NCI-H524 (cell line): ENCODE results near the gene ZDHHC19.
"Not testable (repeated sequence)": the region's sequence is repeated elsewhere in the genome, so short reads cannot be mapped to it uniquely, and the experiment has no call there.

Source experiments
- DNase-seq, 2 experiments: peaks; one replicate each; lab custom pipeline; 2025; lab: John Stamatoyannopoulos, UW

The ZDHHC19 gene

DNA sequence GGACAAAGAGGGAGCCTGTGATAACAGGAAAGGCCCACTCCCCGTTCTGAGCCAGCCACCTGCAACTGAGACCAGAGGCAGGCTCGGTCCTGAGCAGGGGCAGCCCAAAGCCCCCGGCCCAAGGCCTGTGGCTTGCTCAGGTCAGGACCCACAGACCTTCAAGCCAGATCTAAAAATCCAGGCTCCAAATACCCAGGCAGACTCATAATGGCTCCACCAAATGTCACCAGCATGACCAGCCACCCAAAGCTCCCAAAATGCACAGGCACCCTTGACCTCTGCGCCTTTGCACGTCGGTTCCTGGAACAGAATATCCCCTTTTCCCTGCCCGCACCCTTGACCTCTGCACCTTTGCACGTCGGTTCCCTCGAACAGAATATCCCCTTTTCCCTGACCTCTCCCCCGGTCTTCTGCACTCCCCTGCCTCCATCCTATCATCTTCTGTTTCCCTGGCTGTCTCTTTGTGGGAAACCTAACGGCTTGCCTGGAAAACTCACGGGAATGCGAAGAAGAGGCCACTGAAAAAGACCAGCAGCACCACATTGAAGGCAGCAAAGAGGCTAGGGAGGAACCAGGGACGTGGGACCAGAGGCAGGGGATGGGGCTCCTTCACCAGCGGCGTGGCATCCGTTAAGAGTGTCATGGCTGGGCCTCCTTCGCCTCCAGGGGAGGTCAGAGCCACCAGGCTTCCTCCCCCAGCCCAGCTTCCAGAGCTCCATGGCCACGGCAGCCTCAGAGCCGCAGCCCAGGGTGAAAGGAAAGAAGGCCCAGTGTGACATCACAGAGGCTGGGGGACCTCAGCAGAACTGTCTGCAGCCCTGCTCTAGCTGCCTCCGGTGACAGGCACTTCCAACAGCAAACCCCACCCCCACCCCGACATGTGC lies at the start of gene ZDHHC19:
TSS of gene ZDHHC19 (minus strand) at position 728 of the 884 bp plus-strand sequence. CDS start at position 643, 85 bp downstream.
- DNase-seq, result no peak

DNA sequence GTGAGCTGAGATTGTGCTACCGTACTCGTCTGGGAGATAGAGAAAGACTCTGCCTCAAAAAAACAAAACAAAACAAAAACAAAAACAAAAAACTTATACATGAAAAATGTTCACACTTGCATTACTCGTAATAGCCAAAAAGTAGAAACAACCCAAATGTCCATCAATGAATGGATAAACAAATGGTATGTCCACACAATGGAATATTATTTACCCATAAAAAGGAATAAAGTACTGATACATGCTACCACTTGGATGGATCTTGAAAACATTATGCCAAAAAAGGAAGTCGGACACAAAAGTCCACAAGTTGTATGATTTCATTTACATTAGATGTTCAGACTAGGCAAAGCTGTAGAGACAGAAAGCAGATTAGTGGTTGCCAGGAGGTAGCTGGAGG lies 49.6 kb upstream of the ZDHHC19 start:
- no peak for DNase-seq

- no peak for DNase-seq
Measured at GRCh38 chr3:196255776-196256175, 44.6 kb upstream of the ZDHHC19 start.

DNA sequence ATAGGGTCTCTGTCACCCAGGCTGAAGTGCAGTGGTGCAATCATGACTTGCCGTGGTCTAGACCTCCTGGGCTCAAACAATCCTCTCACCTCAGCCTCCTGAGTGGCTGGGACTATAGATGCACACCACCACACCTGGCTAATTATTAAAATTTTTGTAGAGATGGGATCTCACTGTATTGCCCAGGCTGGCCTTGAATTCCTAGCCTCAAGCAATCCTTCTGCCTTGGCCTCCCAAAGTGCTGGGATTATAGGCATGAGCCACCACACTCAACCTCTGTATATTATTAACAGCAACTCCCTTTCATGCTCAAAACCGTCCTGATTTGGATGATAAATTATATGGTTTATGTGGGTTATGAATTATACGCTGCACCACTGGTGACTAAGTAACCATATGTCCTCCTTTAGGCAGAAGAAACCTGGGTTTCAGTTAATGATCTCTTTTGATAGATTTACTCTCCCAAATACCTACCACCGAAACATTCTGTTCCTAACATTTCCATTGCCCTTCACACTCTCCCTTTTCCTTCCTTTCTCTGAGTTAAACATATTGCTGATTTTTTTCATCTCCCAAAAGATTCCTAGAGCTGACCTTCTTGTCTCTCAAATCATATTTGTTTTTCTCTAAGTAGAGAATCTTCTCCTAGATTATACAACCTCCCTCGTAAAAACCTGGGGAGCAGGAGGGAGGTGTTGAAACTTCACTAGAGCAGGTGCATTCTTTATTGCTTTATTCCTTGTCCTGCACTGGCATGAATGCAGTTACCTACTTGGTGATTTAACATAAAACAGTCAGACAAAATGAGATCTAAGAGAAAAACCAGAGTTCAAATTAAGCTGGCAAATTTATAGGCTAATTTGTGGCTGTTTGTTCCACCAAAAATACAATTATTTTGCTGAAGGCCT lies 43.4 kb upstream of the ZDHHC19 start:
- DNase-seq, result no peak

DNA sequence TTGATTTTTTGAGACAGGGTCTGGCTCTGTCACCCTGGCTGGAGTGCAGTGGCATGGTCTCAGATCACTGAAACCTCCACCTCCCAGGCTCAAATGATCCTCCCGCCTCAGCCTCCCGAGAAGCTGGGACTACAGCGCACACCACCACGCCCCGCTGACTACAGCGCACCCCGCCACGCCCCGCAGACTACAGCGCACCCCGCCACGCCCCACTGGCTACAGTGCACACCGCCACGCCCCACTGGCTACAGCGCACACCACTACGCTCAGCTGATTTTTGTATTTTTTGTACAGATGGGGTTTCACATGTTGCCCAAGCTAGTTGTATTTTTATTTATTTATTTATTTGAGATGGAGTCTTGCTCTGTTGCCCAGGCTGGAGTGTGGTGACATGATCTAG lies 40.7 kb upstream of the ZDHHC19 start:
- DNase-seq, result no peak

DNA sequence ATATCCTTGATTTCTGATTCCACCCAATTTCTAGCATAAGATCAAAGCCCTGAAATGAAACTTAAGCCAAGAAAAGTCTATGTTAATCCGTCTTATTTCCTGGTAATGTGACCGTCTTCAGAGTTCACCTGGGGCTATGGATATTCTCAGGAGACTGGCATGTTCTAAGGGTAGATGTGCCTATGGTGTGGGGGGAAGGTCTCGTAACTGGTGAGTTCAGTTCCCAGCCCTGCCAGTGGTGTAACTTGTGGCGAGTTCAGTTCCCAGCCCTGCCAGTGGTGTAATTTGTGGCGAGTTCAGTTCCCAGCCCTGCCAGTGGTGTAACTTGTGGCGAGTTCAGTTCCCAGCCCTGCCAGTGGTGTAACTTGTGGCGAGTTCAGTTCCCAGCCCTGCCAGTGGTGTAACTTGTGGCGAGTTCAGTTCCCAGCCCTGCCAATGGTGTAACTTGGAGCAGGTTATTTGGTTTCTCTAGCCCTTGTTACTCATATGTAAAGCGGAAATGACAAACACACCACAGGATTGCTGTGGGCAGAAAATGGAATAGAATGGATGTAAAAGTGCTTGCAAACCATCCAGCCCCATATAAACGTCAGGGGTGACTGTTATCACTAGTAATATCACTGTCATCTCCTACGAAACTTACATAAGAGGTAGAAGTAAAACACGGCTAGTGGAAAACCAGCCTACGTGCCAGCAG lies 35.6 kb upstream of the ZDHHC19 start:
- no peak for DNase-seq

DNA sequence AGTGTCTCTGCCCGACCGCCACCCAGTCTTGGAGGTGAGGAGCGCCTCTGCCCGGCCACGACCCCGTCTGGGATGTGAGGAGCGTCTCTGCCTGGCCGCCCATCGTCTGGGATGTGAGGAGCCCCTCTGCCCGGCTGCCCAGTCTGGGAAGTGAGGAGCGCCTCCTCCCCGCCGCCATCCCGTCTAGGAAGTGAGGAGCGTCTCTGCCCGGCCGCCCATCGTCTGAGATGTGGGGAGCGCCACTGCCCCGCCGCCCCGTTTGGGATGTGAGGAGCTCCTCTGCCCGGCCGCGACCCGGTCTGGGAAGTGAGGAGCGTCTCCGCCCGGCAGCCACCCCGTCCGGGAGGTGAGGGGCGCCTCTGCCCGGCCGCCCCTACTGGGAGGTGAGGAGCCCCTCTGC lies 33.0 kb upstream of the ZDHHC19 start:
- not testable (repeated sequence) for DNase-seq

GRCh38 chr3:196241704-196242103 lies 30.5 kb upstream of the ZDHHC19 start:
- DNase-seq, result no peak

- no peak for DNase-seq
Measured at GRCh38 chr3:196240424-196240823, 29.2 kb upstream of the ZDHHC19 start.

DNA sequence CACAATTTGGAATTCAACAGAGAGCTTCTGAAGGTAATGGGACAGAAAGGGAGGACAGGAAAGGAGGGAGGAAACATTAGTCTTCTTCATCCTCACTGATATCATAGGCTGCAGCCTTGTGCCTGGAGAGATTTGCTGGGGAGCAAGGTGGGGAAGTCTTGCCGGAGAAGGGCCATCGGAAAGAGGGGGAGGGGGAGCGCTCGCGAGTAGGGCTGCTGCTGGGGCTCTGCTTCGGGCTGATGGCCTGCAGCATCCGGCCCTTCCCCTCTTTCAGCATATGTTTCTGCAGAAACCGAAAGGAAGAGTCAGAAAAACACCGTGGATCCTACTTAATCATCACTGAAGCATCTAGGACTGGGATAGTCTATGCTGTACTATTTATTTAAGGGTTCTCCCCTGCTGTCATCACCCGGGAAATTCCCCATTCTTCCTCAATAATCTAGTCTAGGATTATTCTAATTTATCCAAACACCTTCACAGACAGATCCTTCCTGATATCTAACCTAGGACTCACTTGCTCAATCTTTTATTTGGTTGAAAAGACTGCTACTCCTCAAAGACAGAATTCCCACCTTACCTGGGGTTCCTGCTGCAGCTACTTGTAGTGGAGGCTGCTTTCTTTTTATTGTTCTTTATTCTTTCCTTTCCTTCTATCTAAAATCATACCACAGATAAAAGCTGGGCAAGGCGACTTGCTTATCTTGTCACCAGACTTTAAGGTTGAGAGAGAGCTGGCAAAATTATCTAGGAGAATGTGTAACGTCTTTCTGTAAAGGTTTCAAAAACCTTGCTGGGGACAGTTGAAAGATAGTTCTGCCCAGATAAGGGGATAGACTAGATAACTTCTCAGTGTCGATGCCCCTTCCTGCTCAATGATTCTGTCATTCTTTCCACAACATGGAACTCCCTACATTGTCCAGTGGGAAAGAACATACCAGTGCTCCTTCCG lies 27.7 kb upstream of the ZDHHC19 start:
- DNase-seq, result no peak

DNA sequence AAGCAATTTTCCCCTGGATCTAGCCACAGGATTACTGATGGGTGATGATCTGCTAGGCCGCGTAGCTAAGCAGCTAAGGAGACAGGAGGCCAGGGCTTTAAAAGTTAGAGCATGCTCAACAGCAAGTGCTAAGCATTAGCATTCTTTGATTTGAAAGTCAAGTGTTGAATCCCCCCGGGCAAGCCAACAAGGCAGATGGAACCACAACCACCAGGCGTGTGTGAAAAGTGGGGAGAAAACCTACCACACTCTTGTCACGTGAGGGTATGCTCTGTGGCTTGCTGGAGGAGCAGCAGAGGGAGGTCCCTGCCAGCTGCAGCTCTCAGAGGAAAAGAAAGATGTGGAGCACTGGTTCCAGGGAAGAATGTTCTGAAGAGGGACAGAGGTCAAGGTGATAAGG lies 26.0 kb upstream of the ZDHHC19 start:
- no peak for DNase-seq

- DNase-seq, result no peak
Measured at GRCh38 chr3:196236223-196236622, 25.0 kb upstream of the ZDHHC19 start.

GRCh38 chr3:196235452-196236122 lies 24.4 kb upstream of the ZDHHC19 start:
- no peak for DNase-seq

DNA sequence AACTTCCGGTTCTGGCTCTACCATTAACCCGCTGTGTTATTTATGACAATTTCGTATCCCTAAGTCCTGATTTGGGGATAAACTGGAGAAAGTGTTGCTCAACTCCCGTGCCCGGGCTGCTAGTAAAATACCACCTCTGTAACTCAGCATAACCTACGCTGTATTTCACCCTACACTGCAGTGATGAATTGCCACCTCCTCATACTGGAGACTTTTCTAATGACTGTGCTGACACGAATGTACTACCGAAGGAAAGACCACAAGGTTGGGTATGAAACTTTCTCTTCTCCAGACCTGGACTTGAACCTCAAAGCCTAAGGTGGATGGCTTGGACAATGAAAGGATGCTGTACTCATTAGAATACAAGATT lies 21.7 kb upstream of the ZDHHC19 start:
- no peak for DNase-seq

- no peak for DNase-seq
Measured at GRCh38 chr3:196232154-196232881, 21.1 kb upstream of the ZDHHC19 start.

DNA sequence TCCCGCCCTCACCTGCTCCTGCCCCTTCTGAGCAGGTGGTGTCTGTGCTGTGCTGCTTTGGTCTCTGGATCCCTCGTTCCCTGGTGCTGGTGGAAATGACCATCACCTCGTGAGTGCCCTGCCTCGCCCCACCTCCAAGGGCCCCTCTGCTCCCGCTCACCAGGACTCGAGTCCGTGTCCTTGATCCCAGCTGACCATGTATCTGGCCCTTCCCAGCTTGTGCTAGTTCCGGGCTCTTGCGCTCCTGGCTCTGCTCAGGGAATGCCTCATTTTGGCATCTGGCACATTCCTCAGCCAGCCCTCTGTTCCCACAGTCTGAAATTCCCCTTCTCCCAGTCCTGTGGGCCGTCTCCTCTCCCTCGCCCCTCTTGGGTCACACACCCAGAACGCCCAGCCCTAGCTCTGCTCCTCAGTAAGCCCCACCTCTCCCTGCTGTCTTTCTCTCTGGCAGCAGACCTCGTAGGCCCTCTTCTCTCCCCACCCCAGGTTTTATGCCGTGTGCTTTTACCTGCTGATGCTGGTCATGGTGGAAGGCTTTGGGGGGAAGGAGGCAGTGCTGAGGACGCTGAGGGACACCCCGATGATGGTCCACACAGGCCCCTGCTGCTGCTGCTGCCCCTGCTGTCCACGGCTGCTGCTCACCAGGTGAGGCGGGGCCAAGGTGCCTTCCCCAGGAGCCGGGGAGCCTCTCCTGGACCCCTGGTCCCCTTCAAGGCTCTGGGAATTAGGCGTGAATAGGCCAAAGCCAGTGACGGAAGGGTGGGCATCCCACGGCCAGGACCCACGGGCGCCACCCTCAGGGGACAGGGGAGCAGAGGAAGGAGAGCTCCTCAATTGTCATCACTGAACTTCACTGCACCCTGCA lies 16.7 kb upstream of the ZDHHC19 start:
- DNase-seq, result no peak

DNA sequence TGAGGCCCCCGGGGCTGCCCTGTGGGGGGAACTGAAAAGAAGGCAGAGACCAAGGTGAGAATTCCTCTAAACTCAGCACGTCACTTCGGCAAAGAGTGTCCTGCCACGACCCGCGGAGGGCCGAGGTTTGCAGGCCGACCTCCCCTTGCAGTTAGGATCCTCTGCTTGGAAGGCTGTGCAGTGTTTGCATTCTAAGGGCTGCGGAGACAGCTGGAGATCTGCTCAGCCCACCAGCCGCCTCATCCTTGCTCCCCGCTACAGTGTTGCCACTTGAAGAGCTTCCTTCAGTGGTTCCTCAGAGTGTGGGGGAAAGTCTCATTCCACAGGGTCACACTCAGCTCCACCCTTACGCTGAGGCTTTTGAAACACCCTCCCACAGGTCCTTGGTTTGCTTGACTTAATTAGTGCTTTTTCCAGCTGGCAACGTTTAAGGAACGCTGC lies 15.9 kb upstream of the ZDHHC19 start:
- no peak for DNase-seq

DNA sequence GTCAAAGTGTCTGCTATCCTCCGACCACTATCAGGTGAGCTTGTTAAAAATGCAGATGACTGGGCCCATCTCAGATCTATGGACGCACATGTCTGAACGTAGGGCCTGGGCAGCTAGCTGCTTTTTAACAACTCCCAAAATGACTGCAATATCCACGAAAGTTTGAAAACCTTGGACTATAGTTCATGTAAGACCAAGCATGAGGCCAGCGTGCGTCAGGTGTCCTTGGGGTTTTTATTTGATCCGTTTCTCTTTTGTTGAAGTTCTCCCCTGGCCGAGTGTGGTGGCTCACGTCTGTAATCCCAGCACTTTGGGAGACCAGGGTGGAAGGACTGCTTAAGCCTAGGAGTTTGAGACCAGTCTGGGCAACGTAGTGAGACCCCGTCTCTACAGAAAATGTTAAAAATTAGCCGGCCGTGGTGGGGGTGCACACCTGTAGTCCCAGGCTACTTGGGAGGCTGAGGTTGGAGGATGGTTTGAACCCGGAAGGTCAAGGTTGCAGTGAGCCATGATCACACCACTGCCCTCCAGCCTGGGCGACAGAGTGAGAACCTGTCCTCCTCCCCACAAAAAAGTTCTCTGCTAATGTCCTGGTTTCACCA lies 14.7 kb upstream of the ZDHHC19 start:
- DNase-seq, result no peak
